GM19099 (cell line): ENCODE measurements around the gene COG2.

Source experiments
- POLR2A ChIP-seq: IDR thresholded peaks from 3 replicates; pipeline ENCODE4 v1.6.1; 2011; ENCODE audit warnings: low read depth; ENCODE audit not compliant: insufficient read length; ENCODE audit errors: extremely low read depth

The COG2 gene

DNA sequence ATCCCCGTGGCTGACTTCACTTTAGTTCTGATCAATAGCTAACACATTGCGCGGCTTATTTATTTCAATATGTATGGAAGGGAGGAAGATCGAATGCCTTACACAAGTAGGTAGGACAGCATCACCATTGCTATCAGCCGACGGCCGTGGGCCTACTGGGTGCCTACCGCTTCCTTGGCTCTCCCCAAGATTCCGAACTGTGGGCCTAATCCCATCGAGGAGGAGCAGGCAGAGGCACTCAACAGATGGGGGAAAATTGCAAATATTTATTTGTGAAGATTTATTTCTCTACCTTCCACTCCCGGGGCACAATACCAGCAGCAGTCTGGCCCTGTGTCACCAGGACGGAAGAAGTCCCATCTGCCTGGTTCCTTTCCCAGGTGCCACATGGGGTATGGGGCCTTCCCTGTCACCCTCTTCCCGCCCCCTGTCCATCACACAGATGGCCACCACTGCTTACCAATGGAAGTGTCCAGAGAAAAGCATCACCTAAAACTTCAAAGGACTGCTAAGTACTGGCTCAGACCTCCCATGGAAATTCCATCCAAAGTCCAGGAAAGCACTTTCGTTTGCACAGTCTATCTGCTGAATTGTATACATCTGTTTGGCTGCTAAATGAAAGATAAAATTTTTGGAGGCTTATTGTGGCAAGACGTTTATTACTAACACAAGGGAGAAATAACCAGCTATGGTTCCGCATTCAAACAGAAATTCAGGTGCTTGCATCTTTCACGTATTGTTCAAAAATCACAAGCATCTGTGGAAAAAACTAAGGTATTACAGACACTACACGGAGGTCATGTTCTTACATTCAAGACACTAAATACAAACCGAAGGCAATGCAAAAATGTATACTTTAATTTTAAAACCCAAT lies 59.9 kb downstream of the COG2 start:
- TF ChIP-seq POLR2A = no peak

DNA sequence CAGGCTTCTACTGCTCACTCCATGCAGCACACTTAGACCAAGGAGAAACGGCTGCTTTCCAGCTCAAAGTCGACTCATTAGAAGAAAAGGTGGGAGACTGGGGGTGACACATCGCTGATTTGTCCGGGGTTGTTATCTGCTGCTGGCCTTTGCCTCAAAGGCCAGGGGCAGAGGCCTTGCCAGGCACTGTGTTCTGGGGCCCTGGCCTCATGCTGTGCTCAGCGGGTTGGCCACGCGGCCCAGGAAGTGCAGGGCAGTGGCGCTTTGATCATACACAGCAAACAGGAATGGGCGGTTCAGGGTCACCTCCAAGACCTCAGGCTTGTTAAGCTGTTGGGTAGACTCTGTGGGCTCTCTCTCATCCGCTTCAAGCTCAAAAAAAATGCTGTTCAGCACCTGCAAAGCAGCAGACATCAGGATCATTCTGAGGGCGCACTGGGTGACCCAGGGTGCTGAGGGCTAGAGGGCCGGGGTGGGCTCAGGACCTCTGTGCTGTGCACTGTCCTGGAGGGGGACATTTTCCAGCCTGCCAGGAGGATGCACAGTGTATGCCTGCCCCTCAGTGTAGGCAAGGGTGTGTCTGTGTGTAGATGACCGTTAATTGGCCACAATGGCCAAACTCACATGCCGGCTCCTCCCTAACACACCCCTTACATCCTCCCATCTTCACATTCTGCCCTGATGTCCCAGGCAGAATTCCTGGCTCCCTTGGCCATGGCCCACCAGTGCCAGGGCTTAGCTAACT lies 60.8 kb downstream of the COG2 start:
- TF ChIP-seq POLR2A = no peak

DNA sequence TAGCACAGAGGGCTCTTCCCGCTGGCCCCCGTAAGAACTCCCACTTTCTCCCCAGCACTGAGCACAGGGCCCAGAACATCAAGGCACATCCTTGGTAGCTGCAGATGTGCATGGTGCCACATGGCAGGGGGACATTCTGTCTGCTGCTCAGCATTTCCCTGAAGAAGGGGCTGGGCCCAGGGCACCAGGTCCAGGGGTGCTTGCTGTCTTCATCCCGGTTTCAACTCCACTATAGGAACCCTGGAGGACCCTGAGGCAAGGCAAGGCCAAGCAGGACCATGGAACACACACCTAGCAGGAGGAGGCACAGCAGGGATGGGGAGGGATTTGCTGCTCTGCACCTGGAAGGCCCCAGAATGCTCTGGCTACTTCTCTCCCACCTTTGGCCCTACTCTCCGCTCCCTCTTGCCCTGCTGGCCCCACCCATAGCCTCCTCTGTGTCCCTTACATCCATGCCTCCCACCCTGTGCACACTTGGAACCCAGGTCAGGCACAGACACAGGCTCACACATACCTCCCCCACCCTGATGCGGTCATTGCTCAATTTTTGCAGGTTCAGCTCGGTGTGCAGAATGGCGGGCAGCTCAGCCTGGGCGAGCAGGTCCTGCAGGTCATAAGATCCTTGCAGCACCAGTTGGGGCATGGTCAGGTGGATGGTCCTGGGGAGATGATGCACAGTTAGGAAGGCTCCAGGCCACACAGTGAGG lies 61.6 kb downstream of the COG2 start:
- no peak for TF ChIP-seq POLR2A

DNA sequence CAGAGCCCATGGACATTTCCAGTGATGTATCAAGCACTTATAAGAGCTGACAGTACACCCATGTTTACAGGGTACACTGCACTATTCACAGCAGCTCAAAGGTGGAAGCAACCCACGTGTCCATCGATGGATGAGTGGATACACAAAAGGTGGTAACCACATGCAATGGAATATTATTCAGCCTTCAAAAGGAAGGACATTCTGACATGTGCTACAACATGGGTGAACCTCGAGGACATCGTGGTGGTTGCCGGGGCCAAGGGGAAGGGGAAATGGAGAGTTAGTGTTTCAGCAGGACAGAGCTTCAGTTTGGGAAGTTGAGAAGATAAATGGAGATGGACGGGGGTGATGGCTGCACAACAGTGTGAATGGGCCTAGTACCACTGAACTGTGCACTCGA lies 62.5 kb downstream of the COG2 start:
- TF ChIP-seq POLR2A = no peak

DNA sequence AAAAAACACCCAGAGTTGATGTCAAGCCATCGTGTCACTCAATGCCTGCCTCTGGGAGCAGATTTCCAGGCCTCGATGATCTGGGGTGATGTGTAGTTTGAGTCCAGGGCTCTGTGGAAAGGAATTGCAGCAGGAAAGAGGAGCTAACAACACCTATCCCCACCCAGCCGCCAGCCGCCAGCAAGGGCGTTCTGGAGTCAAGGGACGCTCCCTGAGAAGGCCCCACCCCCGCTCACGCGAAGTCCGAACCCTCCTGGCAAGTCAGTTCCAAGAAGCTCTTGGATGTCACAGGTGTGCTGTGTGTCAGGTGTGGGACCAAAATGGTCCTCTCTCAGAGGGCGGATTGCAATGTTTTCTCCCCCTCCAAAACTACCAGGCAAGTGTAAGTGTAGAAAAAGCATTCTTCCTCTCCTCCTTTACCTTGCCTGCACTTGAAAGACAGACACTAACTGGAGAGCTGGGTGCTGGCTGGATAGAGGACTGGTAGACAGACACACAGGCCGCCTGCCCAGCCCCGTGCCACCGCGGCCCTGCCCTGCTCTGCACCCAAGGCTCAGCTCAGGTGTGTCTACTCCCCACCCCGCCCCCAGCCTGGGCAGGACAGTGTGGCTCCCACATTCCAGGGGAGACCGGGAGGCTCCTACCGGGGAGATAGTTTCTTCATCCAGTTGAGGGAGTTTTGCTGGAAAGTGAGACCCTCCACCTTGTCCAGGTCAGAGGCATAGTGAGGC lies 63.2 kb downstream of the COG2 start:
- no peak for TF ChIP-seq POLR2A

DNA sequence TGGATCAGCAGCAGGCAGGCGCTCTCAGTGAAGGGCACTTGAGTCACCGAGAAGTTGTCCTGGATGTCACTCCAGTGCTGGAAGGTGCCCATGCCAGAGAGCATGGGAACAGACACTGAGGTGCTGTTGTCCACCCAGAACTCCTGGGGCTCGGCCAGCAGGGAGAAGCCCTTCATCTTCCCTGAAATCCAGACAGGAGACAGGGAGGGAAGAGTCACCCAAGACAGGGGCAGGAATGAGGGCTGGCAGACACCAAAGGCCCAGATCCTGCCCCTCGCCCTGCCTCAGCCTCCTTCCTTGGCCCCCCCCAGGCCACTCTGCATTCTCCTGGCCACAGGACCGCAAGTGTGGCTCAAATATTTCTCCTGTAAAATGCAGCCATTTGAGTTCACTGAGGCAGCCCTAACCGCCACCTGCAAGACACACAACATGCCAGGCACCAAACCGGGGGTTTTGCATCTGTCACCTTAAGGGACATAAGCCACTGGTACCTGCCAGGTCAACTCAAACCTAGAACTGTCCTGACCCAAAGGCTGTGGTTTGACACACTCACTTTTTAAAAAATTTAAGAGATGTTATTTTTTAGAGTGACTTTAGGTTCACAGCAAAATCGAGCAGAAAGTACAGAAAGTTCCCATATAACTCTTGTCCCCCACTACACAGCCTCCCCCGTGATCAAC lies 63.9 kb downstream of the COG2 start:
- no peak for TF ChIP-seq POLR2A

DNA sequence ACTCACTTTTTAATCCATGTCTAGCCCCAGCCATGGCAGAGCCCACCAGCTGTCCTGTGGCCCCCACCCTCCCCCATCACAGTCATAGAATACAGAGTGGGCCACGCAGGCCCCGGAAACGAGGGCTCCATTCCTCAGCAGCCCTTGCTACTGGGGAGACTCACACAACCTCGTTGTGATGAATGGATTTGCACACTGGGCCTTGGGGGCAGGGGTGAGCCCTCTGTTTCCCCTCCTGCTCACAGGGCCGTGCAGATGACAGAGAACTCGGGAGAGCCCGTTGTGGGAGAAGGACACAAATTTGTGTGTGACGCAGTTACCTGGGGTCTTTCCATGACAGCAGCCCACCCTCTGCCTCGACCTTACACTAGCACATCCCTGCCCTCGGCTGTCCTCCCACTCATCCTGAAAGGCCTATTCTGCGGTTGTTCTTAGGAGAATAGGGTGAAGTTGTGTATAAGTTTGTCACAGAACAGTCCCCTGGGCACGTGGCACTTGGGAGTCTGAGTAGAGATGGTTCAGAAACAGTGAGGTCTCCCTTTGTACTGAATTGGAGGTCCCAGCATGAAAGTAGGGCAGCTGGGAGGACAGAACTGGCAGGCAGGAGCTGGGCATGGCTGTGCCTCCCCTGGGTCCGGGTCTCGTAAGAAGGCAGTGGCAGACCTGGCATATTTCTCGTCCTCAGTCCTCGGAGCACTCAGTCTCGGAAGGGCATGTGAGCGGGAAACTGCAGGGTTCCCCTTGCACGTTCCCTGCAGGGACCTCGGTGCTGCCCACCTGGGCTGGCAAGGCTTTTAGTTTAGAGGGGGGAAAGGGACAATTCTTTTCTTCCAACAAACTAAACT lies 64.8 kb downstream of the COG2 start:
- TF ChIP-seq POLR2A = no peak

- TF ChIP-seq POLR2A = no peak
Observed at GRCh38 chr1:230707732-230708630, 65.7 kb downstream of the COG2 start.

DNA sequence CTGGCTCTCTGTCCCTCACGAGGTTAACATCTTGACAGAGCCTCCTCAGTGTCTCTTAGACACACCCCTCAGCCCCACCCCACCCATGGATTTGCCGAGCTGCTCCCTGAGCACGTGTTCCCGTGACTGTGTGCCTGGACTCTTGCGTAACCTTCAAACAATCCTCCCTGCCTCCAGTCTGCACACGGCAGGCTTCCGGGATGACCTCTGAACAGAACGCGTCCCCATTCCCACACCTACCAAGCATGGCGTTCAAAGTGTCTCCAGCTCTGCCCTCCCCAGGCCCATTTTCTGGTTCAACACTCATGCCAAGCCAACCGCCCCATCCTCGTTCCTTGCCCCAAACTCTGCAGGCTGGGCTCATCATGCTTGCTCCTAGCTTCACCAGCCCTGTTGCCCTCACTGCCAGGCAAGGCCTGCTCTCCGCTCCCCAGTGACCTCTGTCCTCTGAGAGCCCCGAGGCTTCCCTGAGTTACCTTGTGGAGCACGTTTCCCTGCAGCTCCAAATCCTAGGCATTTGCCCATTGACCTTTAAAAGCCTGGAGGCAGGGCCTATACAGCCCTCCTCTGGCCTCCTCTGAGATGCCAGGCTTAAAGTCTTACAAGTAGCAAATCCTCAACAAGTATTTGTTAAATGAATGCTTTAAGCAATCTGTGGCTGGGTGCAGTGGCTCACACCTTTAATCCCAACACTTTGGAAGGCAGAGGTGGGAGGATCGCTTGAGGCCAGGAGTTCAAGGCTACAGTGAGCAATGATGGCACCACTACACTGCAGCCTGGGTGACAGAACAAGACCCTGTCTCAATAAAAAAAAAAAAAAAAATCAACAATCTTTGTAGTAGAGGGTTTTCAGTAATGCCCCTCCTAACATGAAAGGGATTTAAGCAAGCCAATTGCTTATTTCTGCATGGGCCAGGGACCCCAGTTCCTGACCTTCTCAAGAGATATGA lies 66.6 kb downstream of the COG2 start:
- TF ChIP-seq POLR2A = no peak

DNA sequence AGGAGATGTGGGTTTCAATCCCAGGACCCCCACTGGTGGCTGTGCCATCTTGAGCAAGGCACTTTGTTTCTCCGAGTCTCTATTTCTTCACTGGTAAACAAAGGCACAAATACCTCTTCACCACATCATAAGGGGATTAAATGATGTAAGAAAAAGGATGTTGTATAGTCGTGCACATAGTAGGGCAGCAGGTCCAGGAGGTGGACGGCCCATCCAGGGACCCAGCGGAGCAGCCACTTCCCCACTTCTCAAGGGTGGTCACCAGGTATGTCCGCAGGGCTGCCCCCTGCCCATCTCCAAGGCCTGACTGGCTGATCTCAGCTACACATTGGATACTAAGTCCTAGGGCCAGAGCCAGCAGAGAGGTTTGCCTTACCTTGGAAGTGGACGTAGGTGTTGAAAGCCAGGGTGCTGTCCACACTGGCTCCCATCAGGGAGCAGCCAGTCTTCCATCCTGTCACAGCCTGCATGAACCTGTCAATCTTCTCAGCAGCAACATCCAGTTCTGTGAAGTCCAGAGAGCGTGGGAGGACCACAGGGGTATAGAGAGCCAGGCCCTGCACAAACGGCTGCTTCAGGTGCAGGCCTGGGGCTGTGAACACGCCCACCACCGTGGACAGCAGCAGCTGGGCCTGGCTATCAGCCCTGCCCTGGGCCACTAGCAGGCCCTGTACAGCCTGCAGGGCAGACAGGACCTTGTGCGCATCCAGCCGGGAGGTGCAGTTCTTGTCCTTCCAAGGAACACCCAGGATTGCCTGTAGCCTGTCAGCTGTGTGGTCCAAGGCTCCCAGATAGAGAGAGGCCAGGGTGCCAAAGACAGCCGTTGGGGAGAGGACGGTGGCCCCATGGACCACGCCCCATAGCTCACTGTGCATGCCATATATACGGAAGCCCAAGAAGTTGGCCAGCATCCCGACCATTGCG lies 67.6 kb downstream of the COG2 start:
- no peak for TF ChIP-seq POLR2A
